HG02571 (cell line): ENCODE data around the gene SNAP47.

Experiments used
- ATAC-seq: cut with Tn5 transposase; IDR thresholded peaks from one replicate; pipeline ENCODE4 v1.9.1; 2021; ENCODE audit warnings: mild to moderate bottlenecking, moderate library complexity; ENCODE audit not compliant: unreplicated experiment

SNAP47 gene

DNA sequence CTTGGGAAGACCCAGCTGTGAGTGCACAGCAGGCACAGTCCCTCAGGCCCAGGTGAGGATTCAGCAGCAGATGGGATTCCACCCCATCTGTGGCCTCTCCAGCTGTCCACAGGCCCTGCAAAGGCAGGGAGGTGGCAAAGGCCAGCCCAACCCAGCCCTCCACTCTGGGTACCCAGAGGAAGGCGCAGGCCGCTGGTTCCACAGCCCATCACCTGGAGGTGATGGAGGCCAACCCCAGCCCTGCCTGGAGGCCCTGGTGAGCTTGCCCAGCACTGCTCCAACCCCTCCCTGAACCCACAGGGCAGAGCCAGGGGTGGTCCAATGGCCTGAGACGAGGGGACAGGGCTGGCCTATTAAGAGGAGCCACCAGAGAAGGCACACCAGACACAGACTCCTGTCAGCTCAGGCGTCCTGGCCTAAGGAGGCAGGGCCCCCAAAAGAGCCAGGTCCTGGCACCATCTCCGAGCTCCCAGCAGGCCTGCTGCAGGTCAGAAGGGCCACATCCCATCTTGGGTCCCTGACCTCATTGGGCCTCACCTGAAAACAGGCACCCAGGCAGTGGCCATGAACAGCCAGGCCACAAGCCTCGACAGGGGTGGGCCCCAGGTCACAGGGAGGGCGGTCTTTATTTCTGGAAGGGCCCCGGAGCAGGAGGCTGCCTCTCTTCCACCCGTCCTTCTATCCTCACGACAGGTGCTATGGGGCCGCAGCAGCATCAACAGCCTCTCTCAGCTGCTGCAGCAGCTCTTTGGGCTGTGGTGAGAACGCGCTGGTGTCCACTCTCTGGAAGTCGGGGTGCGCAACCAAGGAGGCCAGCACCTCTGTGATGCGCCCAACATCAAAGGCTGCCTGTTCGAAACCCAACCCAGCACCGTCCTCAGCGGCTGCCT lies 3.3 kb upstream of the SNAP47 start:
- ATAC-seq = no peak

DNA sequence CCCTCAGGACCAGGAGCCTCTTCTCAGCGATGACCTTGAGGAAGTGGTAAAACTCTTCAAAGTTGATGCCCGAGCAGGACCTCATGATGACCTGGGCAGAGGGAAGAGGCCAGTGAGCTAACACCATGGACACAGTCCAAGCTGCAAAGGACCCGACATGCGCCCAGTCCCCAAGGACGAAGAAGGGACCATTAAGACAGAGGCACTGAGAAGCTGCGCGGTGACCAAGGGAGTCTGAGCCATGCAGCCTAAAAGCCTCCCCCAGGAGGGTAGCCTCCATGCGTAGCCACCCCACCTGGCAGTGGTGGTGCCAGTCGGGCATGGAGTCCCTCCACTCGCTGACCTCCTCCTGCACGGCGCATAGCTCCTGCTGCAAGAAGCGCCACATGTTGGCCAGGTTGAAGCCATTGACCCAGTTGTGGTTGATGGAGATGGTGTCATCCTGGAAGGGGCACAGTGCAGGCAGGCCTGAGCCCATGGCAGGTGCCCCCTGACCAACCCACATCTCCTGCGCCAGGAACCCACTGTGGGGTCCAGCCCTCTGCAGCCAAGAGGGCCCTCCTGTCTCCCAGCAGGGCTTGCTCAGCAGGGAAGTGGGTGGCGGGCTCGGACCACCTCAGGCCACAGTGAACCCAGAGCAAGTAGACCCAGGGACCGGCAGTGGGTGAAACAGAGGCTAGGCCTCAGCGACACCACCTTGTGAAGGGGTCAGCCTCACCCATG lies 2.5 kb upstream of the SNAP47 start:
- no peak for ATAC-seq

DNA sequence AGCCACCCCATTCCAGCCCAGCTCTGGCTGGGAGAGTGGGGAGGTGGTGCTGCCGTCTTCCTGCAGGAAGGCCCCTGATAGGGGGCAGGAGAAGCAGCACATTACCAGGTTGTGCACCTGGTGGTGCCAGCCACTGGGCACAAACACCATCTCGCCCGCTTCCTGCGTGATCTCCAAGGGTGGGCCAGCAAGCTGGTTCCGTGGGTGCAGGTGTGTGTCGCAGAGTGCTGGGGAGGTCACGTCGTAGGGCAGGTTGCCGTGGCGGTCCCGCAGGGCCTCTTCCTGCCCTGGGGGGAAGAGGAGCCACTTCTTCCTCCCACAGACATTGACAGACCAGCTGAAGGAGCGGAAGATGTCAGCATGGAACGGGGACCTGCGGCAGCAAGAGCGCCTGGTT lies 1.9 kb upstream of the SNAP47 start:
- no peak for ATAC-seq

DNA sequence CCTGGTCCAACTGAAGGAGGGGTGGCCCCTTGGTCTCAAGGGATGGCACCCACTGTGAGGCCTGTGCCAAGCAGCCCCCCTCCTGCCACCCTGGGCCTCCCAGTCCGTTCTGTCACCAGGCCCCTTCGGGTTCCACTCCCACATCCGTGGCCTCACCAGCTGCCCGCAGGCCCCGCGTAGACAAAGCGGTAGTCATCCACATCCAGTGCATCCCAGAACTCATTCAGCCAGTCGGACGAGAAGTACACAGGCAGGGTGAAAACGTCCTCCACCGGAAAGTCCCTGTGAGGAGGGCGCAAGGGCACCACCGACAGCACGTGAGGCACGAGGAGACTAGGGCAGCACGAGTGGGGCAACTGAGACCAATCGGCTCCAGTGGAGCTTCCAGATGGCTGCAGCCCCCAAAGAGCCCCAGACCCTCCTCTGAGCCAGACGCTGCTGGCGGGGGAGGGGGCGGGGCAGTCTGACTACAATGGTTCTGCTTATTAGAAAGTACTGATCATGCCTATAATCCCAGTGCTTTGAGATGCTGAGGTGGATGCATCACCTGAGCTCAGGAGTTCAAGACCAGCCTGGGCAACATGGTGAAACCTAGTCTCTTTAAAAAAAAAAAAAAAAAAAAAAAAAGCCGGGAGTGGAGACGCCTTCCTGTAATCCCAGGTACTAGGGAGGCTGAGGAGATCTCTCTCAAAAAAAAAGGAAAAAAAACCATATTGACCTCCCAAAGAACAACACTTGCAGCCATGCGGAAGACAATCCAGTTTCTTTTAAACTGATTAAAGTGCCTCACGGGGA lies 1.3 kb upstream of the SNAP47 start:
- no peak for ATAC-seq

DNA sequence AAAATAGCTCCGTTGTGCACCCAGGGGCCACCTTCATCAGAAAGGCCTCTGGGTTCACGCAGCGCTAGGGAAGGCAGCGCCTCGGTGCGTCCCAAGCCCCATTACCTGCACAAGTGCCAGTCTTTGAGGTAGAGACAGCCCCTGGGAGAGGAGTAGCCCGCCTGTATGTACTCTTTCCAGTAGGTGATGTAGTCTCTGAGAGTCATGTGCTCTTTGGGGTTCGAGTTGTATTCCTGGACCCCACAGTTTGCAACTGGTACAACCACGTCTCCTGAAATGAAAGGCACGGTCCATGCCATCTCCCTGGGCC lies 734 bp upstream of the SNAP47 start:
- ATAC-seq = peak; percentile 1

DNA sequence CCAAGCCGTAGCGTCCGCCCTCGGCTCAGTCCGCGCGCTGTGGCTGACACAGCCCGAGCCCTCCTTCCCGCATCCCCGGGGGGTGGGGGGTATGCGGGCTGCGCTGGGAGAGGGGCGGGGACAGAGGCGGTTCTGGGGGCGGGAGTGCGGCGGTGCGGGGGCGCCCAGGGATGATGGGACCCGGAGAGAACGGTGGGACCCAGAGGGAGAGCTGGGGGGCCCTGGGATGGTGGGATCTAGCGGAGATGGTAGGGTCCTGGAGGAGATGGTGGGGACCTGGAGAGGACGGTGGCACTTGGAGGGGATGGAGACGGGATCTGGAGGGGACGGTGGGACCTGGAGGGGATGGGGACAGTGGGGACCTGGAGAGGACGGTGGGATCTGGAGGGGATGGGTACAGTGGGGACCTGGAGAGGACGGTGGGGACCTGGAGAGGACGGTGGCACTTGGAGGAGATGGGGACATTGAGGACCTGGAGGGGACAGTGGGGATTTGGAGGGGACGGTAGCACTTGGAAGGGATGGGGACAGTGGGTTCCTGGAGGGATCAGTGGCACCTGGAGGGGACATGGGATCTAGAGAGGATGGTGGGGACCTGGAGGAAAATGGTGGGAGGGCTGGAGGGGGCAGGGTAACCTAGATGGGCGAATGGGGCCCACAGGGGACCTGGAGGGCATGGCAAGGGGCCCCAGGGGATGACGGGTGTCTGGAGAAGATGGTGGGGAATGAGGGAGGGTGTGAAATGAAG lies 477 bp downstream of the SNAP47 start:
- ATAC-seq = peak; percentile 32

DNA sequence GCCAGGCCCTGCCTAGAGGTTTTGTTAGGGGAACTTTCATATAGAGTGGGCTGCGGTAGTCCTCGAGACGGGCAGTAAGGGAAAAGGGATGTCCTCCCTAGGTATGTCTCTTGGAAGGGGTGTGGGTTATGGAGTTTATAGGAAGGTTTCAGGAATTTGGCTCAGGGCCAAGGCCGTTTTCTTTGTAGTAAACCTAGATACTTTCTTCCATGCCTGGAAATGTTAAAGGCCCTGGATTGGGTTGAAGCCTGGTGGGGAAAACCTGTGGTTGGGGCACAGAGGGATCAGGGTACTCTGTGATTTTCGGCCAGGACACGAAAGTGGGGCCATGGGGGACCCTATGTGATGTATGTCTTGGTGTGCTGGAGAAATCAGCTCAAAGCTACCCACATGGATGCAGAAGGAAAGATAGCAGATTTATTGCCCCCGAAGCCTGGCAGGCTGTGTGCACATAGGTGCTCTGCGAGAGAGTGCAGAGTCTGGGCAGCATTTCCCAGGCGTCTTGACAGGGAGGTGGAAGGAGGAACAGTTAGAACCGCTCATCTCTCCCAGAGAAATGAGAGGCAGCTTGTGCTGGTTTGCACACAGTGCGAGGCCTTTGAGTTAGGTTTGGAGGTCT lies 1.7 kb downstream of the SNAP47 start:
- no peak for ATAC-seq

DNA sequence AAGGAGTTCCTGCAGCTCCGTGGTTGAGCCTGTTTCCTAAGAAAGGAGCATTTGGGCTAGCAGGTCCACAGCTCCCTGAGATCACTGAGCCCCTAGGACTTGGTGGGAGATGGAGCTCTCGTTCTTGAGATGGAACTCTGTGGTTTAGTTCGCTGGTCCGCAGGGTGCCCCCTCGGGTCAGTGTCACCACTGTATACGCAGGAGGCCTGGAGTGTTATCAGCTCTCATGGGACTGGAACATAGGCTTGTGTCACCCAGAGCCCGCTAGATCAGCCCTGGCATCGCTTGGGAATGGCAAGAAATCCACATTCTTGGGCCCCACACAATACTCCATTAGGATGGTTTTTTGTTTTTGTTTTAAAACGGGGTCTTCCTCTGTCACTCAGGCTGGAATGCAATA lies 3.6 kb downstream of the SNAP47 start:
- ATAC-seq = no peak

DNA sequence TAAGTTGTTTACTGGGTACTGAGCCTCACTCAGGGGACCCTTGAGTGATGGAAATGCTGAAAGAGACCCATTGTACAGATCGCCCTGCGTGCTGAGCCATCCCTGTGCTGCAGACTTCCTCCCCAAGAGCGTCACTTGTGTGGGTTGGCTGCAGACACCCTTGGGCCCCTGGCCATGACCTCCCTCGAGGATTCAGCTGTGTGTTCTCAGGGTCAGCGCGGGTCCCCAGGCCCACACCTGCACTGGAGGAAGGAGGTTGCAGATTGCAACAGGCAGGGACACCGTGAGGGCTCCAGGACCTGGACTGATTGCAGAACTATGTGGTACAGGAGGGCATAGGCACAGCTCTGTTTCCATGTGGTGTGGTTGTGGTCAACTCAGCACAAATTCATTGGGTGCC lies 4.4 kb downstream of the SNAP47 start:
- no peak for ATAC-seq

DNA sequence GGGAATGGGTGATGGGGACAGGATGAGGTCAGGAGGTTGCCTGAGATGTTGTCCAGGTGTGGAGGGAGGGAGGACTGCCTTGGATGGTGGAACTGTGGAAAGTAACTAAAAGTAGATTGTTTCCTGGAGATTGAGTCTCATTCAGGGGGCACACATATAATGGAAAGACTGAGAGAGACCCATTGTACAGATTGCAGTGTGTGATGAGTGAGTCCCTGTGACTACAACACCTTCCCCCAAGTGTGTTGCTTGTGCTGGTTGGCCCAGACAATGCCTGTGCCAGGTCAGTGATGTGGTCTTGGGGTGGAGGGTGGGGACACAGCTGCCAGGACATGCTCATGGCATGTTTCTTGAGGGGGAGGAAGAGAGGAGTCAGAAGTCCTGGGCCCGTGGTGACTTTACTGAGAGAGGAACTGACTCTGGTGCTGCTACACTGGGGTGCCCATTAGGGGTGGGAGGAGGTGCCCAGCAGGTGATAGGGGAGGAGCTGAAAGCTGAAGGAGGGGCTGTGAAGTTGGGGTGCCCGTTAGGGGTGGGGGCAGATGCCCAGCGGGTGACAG lies 5.2 kb downstream of the SNAP47 start:
- no peak for ATAC-seq

DNA sequence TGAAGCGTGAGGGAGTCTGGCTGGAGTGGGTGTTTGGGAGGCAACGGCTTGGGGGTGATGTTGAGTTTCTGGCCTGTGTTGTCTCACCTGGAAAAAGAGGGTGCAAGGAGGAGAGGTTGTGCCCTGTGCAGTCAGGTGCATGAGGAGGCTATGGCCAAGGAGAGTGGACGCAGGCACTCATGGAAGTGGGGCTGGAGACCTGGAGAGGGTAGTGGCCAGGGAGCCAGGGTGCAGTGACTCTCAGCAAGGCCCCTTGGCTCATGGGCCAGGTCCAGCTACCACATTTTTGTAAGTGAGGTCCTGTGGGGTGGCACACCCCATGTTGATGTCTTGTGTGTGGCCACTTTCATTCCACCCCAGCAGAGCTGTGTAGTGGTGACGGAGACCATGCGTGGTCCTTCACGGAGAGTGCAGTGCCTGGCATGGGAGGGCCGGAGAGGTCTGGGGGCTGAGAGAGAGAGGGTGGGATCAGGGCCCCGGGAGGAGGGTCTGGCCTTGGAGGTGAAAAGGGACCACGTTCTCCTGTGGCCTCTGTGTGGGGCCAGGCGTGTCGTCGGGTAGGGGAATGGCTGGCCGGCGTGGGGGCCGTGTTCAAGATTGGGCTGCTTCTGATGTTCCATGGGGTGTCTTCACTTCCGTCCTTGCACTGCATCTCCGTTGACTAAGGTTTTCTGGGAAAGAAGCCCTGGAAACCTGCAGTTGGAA lies 6.1 kb downstream of the SNAP47 start:
- ATAC-seq = no peak

DNA sequence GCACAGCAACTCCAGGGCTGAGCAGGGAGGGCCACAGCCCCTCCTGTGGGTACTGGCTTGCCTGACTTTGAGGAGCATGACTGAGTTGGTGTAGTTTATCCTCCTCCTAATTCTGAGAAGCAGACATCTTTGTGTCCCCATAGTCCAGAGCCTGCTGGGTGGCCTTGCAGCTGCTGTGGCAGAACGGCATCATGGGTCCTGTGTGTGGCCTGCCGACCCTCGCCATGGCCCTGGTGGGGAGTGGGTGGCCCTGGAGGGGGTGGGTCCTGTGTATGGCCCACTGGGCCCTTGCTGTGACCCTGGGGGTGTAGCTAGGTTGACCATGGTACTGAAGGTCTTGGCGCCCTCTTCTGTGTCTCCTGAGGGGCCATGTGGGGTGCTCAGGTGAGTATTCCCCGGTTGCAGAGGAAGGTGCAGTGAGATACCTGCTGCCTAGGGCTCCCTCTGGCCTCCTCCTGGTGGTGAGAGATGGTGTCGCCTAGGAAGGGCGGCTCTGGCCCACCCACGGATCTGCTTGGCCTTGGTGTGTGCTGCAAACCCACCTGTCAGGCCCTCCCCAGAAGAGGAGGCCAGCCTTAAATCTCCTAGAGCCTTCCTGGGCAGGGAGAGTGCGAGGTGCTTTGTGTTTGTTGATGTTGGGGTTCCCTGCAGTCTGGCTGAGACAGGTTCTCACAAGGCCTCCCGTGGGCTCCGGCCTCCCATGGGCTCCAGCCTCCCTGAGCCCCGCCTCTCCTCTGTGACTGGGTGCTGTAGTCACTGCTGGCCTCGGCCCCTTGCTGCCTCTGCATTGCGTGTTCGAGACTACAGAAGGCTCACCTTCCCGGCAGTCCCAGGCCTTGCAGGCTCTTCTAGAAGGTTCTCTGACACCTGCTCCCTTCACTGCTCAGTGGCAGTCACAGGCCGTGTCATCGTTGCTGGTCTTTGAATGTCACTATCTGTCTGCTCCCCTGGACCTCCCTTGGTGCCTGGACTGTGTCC lies 7.8 kb downstream of the SNAP47 start:
- no peak for ATAC-seq

DNA sequence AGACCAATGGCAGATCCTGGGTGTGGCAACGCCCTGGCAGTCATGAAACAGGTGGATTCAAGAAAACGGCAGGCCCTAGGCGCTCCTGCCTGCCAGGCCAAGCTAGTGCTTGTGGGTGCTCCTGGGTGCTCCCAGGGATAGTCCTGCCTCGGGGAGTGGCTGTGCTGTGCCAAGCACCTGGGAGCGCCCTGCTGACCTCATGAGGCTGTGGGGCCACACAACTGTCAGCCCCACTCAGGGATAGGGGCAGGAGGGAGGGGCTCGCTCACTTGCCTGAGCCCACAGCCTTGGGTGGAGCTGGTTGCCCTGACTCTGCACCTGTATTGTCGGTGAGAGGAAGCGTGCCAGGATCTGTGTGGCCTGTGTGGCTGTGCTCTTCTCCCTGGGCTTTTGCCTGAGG lies 9.4 kb downstream of the SNAP47 start:
- no peak for ATAC-seq

DNA sequence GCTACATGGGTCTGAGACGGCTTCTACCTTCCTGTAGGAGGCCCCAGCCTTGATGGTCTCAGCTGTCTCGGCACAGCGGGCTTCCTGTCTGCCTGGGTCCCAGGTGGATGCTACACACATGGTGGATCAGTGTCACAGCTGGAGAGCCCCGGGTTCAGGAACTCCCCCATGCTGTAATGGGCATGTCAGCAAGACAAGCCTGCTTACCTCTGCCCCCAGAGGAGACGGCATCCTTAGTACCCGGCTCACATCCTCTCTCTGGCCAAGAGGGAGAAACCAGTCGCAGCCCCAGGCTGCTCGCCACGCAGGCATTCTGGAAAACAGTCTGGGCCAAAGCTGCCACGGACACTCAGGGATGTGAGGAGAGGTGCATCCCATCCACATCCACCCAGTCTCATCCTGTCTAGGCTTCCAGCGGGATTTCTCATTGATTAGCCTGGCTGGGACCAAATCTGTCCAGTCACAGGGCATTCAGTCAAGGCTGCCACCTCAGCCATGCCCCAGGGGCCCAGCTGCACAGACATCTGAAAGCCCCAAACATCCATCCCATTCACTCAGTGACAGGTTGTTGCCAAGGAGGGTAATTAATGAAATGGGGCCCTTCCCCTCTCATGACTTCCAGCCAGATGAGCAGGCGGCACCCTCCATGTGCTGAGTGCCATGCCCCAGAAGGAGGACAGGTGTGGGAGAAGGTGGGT lies 10.5 kb downstream of the SNAP47 start:
- ATAC-seq = no peak

DNA sequence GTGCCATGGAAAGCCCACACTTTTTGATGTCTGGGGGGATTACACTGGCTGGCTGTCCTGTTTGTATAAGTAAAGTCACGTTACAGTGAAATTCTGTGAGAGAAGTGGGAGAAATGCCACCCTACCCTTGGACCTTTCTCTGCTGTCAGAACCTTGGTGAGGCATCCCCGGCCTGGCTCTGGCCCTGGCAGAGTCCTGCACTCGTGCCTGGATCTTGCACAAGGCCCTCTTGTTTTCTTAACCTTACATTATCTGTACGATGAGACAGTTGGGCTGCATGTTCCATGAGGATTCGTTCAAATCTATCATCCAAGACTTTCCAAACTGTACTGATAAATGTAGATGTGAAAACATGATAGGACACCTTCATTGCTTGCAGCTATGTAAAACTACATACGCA lies 11.4 kb downstream of the SNAP47 start:
- ATAC-seq = no peak

DNA sequence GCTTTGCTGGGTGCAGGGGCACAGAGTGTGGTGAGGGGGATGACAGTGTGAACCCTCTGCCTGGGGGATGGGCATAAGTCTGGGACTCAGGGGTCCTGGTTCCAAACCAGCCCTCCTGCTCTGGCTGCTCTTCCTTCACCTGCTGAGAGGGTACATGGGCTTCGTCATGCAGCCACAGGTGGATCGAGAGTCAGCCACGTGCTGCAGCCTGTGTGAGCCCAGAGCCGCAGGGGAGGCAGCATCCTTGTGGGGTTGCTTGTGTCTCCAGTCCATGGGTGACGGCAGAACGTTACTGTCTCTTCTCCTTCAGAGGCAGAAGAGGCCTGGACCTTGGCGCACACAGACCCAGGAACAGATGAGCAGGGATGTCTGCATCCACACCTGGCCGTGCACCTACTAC lies 12.1 kb downstream of the SNAP47 start:
- no peak for ATAC-seq

DNA sequence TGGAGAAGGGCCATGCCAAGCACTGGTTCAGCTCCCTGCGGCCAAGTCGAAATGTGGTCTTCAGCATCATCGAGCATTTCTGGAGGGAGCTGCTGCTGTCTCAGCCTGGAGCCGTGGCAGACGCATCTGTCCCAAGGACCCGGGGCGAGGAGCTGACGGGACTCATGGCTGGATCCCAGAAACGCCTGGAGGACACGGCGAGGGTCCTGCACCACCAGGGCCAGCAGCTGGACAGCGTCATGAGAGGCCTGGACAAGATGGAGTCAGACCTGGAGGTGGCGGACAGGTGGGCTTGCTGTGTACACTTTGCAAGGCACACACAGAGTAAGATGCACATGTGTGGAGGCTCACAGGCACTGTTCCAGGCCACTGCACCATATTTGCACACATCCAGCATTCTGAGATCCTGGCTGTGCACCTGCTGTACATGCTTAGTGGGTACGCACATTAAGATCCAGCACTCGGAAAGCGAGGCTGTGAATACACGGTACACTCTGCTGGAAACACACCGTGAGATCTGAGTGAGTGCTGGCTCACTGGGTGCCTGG lies 12.8 kb downstream of the SNAP47 start:
- no peak for ATAC-seq
